ENCODE results near the gene LHX8. TPM values are rescaled to one million over a fixed set of nuclear protein-coding genes. Genes with fewer than 3 reads are reported as not detected.
"Not testable (repeated sequence)": the region's sequence is repeated elsewhere in the genome, so short reads cannot be mapped to it uniquely, and the experiment has no call there.

The LHX8 gene
- total RNA-seq, 4 donors from 2014 or later: 0.23 to 1.3 TPM; not detected in 2

DNA sequence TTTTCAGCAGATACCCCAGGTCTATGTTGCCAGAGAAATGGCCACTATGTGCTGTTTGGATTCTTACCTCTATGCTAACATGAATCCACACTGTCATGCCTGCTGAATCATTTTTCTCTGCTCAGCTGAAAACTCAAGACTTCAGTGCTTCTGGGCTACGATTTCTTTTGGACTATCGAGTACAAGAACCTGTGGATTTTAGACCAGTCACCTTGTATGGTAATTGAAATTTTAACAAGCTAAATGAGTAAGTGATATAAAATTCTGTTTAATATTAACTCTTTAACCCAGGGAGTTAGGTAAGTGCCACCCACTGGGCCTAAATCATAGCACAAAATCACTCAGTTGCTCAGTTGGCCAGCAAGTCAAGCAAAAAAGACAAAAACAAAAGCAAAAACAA, 35.8 kb downstream of the LHX8 start:
- WGBS, 2 donors: 82 to 83% methylated on average over 2 of the region's 2 CpGs
- Histone ChIP-seq H3K9me3 (no peaks in the 10 kb centered on the region), H3K4me1 (no peaks in the 10 kb centered on the region), H3K36me3 (no peaks in the 10 kb centered on the region), H3K27me3 (no peaks in the 10 kb centered on the region), H3K4me3 (no peak overlapping the region), H3K27ac (peak overlapping the region in 1 of 4 donors; percentile 9)
- no peak for DNase-seq
- TF ChIP-seq, protein P1, sequence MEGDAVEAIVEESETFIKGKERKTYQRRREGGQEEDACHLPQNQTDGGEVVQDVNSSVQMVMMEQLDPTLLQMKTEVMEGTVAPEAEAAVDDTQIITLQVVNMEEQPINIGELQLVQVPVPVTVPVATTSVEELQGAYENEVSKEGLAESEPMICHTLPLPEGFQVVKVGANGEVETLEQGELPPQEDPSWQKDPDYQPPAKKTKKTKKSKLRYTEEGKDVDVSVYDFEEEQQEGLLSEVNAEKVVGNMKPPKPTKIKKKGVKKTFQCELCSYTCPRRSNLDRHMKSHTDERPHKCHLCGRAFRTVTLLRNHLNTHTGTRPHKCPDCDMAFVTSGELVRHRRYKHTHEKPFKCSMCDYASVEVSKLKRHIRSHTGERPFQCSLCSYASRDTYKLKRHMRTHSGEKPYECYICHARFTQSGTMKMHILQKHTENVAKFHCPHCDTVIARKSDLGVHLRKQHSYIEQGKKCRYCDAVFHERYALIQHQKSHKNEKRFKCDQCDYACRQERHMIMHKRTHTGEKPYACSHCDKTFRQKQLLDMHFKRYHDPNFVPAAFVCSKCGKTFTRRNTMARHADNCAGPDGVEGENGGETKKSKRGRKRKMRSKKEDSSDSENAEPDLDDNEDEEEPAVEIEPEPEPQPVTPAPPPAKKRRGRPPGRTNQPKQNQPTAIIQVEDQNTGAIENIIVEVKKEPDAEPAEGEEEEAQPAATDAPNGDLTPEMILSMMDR (IDR thresholded peaks at IDR 0.05): no peak
- TF ChIP-seq POLR2A (IDR thresholded peaks at IDR 0.05): no peak
- intact Hi-C loops (cut with DNase I): no loop called here

DNA sequence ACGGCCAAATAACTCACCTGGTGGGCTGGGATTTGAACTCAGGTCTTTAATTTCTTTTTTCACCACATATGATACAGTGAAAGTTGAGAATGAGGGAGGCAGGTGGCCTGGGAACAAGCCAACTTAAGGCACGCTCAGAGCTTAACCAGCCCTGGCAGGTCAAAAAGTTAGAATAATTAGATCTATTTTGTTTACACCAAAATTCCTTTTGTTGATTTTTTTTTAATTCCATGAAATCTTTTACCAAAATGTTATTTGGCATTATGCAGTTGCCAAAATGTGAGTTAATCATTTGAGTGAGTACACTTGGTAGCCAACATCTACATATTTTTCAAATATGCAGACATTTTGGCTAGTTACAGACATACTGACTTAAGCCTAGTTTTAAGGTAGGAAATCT, 36.8 kb downstream of the LHX8 start:
- TF ChIP-seq, protein P1 (IDR thresholded peaks at IDR 0.05): no peak
- TF ChIP-seq POLR2A (IDR thresholded peaks at IDR 0.05): no peak
- Histone ChIP-seq H3K36me3 (no peaks in the 10 kb centered on the region), H3K27ac (no peak overlapping the region), H3K27me3 (no peaks in the 10 kb centered on the region), H3K9me3 (peaks cover 0 to 4% (median 0%) of the 10 kb centered on the region in 3 donors), H3K4me3 (no peak overlapping the region), H3K4me1 (no peaks in the 10 kb centered on the region)
- 40 to 42% methylated on average over 2 of the region's 2 CpGs for WGBS, 2 donors
- DNase-seq: no peak
- intact Hi-C loops (cut with DNase I): no loop called here

DNA sequence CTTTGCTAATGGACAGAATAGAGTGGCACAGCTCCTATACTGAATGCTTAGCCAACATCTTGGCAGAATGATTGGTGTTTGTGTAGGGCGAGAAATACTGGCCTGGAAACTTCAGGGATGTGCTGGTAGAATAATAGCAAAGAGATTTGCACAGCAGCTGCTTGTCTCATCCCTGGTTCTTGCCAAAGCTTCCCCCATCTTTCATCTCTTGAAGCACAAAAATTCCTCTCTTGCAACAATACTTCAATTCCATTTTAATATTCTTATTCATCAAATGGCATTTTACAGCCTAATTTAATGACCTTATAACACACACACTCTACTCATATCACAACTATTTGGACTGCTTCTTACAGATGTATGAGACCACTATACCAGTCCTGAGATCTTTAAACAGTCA, 37.7 kb downstream of the LHX8 start:
- Histone ChIP-seq H3K4me3 (no peak overlapping the region), H3K36me3 (no peaks in the 10 kb centered on the region), H3K27me3 (no peaks in the 10 kb centered on the region), H3K27ac (peak overlapping the region in 1 of 4 donors; percentile 33), H3K4me1 (no peaks in the 10 kb centered on the region), H3K9me3 (peaks cover 0 to 4% (median 0%) of the 10 kb centered on the region in 3 donors)
- no peak for DNase-seq
- 40 to 50% methylated on average over 1 of the region's 1 CpG for WGBS, 2 donors
- TF ChIP-seq, protein P1 (IDR thresholded peaks at IDR 0.05): no peak
- no peak for TF ChIP-seq POLR2A (IDR thresholded peaks at IDR 0.05)
- intact Hi-C loops (cut with DNase I): no loop called here

DNA sequence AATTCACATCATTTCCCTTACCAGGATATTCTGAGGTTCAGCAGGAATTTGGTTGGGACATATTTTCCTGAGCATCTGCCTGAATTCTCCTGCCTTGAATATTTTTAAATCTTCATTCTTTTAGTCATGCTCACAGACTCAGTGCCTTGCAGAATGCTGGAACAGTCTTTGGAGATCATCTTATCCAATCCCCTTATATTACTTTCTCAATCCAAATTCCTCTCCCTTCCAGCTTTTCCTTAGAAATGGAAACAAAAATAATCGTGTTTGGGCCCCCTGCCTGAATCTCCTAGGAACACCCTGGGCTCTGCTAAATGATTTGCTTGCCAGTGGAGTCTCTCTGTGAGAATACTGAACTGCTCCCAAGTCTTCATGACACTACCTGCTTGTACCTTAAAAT, 38.4 kb downstream of the LHX8 start:
- no peaks in the 10 kb centered on the region for H3K4me1 ChIP-seq
- no peak for DNase-seq
- H3K27ac ChIP-seq: peak overlapping the region in 1 of 4 donors; percentile 33
- H3K36me3 ChIP-seq: no peaks in the 10 kb centered on the region
- intact Hi-C loops (cut with DNase I): no loop called here
- H3K4me3 ChIP-seq: no peak overlapping the region
- peaks cover 0 to 4% (median 0%) of the 10 kb centered on the region in 3 donors for H3K9me3 ChIP-seq
- TF ChIP-seq POLR2A (IDR thresholded peaks at IDR 0.05): no peak
- TF ChIP-seq, protein P1 (IDR thresholded peaks at IDR 0.05): no peak
- WGBS, 2 donors: 20 to 30% methylated on average over 1 of the region's 1 CpG
- no peaks in the 10 kb centered on the region for H3K27me3 ChIP-seq

DNA sequence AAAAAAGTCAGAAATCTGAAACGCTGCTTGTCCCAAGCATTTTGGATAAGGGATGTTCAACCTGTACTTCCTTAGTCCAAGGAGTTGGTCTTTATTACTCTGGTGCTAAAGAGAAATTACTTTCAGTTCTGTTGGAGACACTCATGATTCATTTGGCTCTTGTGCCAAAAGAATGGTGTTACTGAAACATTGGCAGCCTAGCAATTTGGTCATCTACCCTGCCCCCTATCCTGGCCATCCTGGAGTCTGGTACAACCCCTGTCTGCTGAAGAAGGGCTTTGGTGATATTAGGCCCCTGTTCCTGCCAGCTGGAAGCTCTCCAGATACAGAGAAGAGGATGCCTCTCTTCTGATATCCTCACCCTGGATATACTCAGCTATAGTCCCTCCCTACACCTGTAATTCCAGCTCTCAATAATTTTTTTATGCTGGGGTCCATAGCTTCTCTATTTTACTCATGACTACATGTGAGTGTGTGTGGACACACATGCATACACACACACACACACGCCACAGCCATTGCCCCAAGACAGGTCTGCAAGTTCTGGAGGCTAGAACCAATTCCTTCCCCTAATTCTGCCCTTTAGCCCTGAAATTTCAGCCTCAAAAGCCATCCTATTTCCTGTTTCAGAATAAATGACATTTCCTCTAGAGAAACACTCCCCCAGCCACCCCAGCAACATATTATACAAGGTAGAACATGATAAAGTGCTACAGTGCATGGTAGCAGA, 40.0 kb downstream of the LHX8 start:
- Histone ChIP-seq H3K27me3 (no peaks in the 10 kb centered on the region), H3K36me3 (no peaks in the 10 kb centered on the region), H3K9me3 (peaks cover 0 to 4% (median 0%) of the 10 kb centered on the region in 3 donors), H3K4me1 (no peaks in the 10 kb centered on the region), H3K27ac (no peak overlapping the region), H3K4me3 (no peak overlapping the region)
- intact Hi-C loops (cut with DNase I): no loop called here
- DNase-seq: no peak
- 68 to 78% methylated on average over 2 of the region's 2 CpGs for WGBS, 2 donors
- TF ChIP-seq POLR2A (IDR thresholded peaks at IDR 0.05): no peak
- TF ChIP-seq, protein P1 (IDR thresholded peaks at IDR 0.05): no peak

DNA sequence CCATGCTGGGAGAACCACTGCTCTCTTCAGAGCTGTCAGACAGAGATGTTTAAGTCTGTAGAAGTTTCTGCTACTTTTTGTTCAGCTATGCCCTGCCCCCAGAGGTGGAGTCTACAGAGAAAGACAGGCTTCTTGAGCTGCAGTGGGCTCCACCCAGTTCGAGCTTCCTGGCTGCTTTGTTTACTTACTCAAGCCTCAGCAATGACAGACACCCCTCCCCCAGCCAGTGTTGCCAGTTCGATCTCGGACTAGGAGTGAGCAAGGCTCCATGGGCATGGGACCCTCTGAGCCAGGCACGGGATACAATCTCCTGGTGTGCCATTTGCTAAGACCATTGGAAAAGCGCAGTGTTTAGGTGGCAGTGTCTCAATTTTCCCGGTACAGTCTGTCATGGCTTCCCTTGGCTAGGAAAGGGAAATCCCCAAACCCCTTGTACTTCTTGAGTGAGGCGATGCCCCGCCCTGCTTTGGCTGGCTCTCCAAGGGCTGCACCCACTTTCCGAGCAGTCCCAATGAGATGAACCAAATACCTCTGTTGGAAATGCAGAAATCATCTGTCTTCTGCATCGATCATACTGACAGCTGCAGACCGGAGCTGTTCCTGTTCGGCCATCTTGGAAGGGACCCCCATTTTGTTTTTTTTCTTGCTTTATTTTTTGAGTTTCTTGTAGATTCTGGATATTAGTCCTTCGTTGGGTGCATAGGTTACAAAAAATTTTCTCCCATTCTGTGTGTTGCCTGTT, 47.2 kb downstream of the LHX8 start:
- intact Hi-C loops (cut with DNase I); H3K4me1 ChIP-seq; DNase-seq; H3K36me3 ChIP-seq; H3K4me3 ChIP-seq; H3K27ac ChIP-seq; H3K27me3 ChIP-seq: not testable (repeated sequence)
- peaks cover 0 to 12% (median 0%) of the 10 kb centered on the region in 3 donors for H3K9me3 ChIP-seq
- WGBS, 2 donors: 66 to 83% methylated on average over 8 to 10 of the region's 13 CpGs
